Measurements from ENCODE around the gene ANKRD42.

Gene ANKRD42

GRCh38 chr11:83287631-83288030 is 94.1 kb downstream of the ANKRD42 start:
- DNase-seq (ENCODE audit: low read depth in 2 of 2) = no peak

GRCh38 chr11:83292709-83293456 is 99.4 kb downstream of the ANKRD42 start:
- DNase-seq (ENCODE audit: low read depth in 2 of 2) = peak; percentile 37 to 48

- DNase-seq (ENCODE audit: low read depth in 2 of 2) = no peak
These were observed 99.9 kb downstream of the ANKRD42 start for GRCh38 chr11:83293457-83293774.

- no peak for DNase-seq (ENCODE audit: low read depth in 2 of 2)
These were observed 100.7 kb downstream of the ANKRD42 start for GRCh38 chr11:83294208-83294607.

All from fibroblast of skin of left quadriceps (primary cell).